ENCODE measurements around the gene NXPE4.
"Not testable (repeated sequence)": the region's sequence is repeated elsewhere in the genome, so short reads cannot be mapped to it uniquely, and the experiment has no call there.

NXPE4 gene

DNA sequence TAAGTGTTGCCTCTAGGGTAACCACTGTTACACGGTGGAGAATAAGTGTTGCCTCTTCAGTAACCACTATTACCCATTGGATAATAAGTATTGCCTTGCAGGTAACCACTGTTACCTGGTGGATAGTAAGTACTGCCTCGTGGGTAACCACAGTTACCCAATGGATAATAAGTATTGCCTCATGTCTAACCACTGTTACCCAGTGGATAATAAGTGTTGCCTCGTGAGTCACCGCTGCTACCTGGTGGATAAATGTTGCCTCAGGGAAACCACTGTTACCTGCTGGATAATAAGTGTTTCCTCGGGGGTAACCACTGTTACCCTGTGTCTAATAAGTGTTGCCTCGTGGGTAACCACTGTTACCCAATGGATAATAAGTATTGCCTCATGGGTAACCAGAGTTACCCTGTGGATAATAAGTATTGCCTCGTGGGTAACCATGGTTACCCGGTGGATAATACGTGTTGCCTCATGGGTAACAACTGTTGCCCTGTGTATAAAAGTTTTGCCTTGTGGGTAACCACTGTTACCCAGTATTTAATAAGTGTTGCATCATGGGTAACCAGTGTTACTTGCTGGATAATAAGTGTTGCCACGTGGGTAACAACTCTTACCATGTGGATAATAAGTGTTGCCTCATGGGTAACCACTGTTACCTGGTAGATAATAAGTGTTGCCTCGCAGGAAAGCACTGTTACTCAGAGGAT, 12.3 kb upstream of the NXPE4 start:
- Histone ChIP-seq H3K27me3 (ENCODE audit: insufficient read depth, poor library complexity, severe bottlenecking) (no peaks in the 10 kb centered on the region), H3K4me3 (replicated peaks; ENCODE audit: insufficient read depth, low read length) (no peak overlapping the region), H3K27ac (replicated peaks) (no peak overlapping the region)
- TF ChIP-seq POLR2AphosphoS5 (IDR thresholded peaks at IDR 0.05; ENCODE audit: low read depth), result no peak
- TF ChIP-seq GABPA (IDR thresholded peaks at IDR 0.05; ENCODE audit: low read depth), result no peak
- TF ChIP-seq, protein P1, sequence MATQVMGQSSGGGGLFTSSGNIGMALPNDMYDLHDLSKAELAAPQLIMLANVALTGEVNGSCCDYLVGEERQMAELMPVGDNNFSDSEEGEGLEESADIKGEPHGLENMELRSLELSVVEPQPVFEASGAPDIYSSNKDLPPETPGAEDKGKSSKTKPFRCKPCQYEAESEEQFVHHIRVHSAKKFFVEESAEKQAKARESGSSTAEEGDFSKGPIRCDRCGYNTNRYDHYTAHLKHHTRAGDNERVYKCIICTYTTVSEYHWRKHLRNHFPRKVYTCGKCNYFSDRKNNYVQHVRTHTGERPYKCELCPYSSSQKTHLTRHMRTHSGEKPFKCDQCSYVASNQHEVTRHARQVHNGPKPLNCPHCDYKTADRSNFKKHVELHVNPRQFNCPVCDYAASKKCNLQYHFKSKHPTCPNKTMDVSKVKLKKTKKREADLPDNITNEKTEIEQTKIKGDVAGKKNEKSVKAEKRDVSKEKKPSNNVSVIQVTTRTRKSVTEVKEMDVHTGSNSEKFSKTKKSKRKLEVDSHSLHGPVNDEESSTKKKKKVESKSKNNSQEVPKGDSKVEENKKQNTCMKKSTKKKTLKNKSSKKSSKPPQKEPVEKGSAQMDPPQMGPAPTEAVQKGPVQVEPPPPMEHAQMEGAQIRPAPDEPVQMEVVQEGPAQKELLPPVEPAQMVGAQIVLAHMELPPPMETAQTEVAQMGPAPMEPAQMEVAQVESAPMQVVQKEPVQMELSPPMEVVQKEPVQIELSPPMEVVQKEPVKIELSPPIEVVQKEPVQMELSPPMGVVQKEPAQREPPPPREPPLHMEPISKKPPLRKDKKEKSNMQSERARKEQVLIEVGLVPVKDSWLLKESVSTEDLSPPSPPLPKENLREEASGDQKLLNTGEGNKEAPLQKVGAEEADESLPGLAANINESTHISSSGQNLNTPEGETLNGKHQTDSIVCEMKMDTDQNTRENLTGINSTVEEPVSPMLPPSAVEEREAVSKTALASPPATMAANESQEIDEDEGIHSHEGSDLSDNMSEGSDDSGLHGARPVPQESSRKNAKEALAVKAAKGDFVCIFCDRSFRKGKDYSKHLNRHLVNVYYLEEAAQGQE (IDR thresholded peaks at IDR 0.05; ENCODE audit: insufficient replicate concordance, low read depth), result no peak
- TF ChIP-seq, protein P2, sequence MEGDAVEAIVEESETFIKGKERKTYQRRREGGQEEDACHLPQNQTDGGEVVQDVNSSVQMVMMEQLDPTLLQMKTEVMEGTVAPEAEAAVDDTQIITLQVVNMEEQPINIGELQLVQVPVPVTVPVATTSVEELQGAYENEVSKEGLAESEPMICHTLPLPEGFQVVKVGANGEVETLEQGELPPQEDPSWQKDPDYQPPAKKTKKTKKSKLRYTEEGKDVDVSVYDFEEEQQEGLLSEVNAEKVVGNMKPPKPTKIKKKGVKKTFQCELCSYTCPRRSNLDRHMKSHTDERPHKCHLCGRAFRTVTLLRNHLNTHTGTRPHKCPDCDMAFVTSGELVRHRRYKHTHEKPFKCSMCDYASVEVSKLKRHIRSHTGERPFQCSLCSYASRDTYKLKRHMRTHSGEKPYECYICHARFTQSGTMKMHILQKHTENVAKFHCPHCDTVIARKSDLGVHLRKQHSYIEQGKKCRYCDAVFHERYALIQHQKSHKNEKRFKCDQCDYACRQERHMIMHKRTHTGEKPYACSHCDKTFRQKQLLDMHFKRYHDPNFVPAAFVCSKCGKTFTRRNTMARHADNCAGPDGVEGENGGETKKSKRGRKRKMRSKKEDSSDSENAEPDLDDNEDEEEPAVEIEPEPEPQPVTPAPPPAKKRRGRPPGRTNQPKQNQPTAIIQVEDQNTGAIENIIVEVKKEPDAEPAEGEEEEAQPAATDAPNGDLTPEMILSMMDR (IDR thresholded peaks at IDR 0.05; ENCODE audit: insufficient read depth, low read length), result no peak
- TF ChIP-seq SPI1 (IDR thresholded peaks at IDR 0.05; ENCODE audit: borderline replicate concordance, low read depth), result no peak
- no peak for DNase-seq (ENCODE audit: low read depth in 1 of 2, low spot score in 1 of 2)

DNA sequence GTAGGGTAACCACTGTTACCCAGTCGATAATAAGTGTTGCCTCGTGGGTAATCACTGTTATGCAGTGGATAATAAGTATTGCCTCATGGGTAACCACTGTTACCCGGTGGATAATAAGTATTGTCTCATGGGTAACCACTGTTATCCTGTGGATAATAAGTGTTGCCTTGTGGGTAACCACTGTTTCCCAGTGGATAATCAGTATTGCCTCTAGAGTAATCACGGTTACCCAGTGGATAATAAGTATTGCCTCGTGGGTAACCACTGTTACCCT, 11.2 kb upstream of the NXPE4 start:
- H3K27me3 ChIP-seq (ENCODE audit: insufficient read depth, poor library complexity, severe bottlenecking); H3K27ac ChIP-seq (replicated peaks): not testable (repeated sequence)

DNA sequence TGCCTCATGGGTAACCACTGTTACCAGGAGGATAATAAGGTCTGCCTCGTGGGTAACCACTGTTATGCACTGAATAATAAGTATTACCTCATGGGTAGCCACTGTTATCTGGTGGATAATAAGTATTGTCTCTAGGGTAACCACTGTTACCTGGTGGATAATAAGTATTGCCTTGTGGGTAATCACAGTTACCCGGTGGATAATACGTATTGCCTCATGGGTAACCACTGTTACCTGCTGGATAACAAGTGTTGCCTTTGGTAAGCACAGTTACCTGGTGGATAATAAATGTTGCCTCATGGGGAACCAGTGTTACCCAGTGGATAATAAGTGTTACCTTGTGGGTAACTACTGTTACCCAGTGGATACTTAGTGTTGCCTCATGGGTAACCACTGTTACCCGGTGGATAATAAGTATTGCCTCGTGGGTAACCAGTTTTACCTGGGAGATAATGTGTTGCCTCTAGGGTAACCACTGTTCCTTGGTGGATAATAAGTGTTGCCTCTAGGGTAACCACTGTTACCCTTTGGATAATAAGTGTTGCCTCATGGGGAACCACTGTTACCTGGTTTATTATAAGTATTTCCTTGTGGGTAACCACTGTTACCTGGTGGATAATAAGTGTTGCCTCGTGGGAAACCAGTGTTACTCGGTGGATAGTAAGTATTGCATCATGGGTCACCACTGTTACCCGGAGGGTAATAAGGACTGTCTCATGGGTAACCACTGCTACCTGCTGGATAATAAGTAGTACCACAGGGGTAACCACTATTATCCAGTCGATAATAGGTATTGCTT, 10.6 kb upstream of the NXPE4 start:
- no peak overlapping the region for H3K27ac ChIP-seq (replicated peaks)
- no peak for DNase-seq (ENCODE audit: low read depth in 1 of 2, low spot score in 1 of 2)
- no peak overlapping the region for H3K4me3 ChIP-seq (replicated peaks; ENCODE audit: insufficient read depth, low read length)
- H3K27me3 ChIP-seq (ENCODE audit: insufficient read depth, poor library complexity, severe bottlenecking), result no peaks in the 10 kb centered on the region
- no peak for TF ChIP-seq SPI1 (IDR thresholded peaks at IDR 0.05; ENCODE audit: borderline replicate concordance, low read depth)
- TF ChIP-seq, protein P1 (IDR thresholded peaks at IDR 0.05; ENCODE audit: insufficient replicate concordance, low read depth), result no peak
- TF ChIP-seq, protein P2 (IDR thresholded peaks at IDR 0.05; ENCODE audit: insufficient read depth, low read length), result no peak
- TF ChIP-seq GABPA (IDR thresholded peaks at IDR 0.05; ENCODE audit: low read depth), result no peak
- no peak for TF ChIP-seq POLR2AphosphoS5 (IDR thresholded peaks at IDR 0.05; ENCODE audit: low read depth)

More for the DNA sequence above, 11.2 kb upstream of the NXPE4 start:
- H3K4me3 ChIP-seq (replicated peaks; ENCODE audit: insufficient read depth, low read length); DNase-seq (ENCODE audit: low read depth in 1 of 2, low spot score in 1 of 2): not testable (repeated sequence)

DNA sequence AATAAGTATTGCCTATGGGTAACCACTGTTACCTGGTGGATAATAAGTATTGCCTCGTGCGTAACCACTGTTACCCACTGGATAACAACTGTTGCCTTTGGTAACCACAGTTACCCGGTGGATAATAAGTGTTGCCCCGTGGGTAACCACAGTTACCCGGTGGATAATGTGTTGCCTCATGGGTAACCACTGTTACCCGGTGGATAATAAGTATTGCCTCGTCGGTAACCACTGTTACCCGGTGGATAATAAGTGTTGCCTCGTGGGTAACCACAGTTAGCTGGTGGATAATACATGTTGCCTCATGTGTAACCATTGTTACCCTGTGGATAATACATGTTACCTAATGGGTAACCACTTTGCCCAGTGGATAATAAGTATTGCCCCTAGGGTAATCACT, 9.8 kb upstream of the NXPE4 start:
- no peak overlapping the region for H3K27ac ChIP-seq (replicated peaks)
- no peaks in the 10 kb centered on the region for H3K27me3 ChIP-seq (ENCODE audit: insufficient read depth, poor library complexity, severe bottlenecking)
- H3K4me3 ChIP-seq (replicated peaks; ENCODE audit: insufficient read depth, low read length), result no peak overlapping the region
- DNase-seq (ENCODE audit: low read depth in 1 of 2, low spot score in 1 of 2), result no peak
- TF ChIP-seq, protein P2 (IDR thresholded peaks at IDR 0.05; ENCODE audit: insufficient read depth, low read length), result no peak
- TF ChIP-seq, protein P1 (IDR thresholded peaks at IDR 0.05; ENCODE audit: insufficient replicate concordance, low read depth), result no peak
- TF ChIP-seq SPI1 (IDR thresholded peaks at IDR 0.05; ENCODE audit: borderline replicate concordance, low read depth) (no peak), GABPA (IDR thresholded peaks at IDR 0.05; ENCODE audit: low read depth) (no peak), POLR2AphosphoS5 (IDR thresholded peaks at IDR 0.05; ENCODE audit: low read depth) (no peak)

All from HL-60 (cell line).